HG02763 (cell line): ENCODE data around the gene MSRB3.
"Not testable (repeated sequence)": the region's sequence is repeated elsewhere in the genome, so short reads cannot be mapped to it uniquely, and the experiment has no call there.

ENCODE experiments used
- ATAC-seq: cut with Tn5 transposase; IDR thresholded peaks from one replicate; pipeline ENCODE4 v1.9.1; 2021; ENCODE audit warnings: mild to moderate bottlenecking, moderate library complexity; ENCODE audit not compliant: unreplicated experiment

The MSRB3 gene

DNA sequence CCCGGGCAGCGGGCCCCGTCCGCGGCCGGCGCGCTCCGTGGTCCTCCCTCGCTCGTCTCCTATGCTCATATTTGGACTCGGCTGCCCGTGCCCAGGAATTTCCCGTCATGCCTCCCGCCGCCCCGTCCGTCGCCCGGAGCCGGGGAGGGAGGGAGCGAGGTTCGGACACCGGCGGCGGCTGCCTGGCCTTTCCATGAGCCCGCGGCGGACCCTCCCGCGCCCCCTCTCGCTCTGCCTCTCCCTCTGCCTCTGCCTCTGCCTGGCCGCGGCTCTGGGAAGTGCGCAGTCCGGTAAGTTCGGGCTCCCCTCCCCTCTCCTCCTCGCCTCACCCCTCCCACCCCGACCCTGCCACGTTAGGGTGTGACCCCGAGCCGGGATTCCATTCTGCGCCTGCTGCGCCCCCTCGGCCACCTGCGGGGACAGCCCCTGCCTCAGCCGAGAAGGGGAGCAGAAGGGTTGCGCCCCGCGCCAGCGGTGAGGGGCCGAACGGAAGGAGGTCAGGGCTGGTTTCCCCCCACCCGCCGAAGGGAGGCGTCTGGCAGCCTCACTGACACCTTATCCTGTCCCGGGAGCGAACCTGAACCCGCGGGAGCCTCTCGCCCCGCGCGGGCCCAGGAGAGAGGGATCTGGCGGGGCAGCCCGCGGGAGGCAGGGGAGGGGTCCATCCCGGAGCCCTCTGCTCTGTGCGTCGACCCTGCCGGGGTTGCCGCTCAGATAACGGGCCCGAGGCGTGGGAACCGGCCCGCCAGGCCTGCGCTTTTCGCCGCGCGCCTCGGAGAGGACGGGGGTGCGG is at the start of gene MSRB3:
MSRB3 (plus strand) TSS at position 108 of the 793 bp plus-strand sequence. CDS start 29,897 bp downstream, outside the sequence.
- peak; percentile 54 for ATAC-seq

DNA sequence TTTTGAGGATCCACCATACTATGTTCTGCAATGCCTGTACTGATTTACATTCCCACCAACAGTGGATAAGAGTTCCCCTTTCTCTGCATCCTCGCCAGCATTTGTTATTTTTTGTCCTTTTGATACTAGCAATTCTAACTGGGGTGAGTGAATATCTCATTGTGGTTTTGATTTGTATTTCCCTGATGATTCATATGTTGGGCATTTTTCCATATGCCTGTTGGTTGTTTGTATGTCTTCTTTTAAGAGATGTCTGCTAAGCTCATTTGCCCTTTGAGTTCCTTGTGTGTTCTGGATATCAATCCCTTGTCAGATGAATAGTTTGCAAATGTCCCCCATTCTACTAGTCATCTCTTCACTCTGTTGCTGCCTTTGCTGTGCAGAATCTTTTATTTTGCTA is 49.0 kb upstream of the MSRB3 start:
- no peak for ATAC-seq

DNA sequence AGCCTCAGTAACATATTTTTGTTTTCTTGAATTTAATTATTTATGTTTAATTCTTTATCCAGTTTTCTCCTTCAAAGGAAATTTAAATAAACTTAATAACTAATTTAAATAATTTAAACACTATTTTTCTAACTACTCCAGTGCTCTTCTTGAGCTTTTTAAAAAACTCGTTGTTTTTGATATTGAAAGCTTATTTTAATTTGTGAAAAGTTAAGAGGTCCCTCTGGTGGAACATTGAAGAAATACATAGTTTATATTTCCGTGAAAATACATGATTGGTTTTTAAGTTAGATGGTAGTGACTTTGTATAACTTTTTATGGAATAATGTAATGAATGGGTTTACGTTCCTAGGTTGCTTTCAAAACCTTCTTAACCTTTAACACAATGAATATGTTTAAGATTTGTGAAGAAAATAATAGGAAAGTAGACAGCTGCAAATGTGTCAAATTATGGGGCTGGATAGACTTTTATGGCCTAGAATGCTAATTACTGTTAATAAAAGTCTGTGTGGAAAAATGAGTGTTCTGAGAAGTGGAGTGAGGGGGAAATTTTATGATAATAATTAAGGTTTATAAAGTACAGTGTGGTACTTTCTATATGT is 45.9 kb upstream of the MSRB3 start:
- no peak for ATAC-seq

DNA sequence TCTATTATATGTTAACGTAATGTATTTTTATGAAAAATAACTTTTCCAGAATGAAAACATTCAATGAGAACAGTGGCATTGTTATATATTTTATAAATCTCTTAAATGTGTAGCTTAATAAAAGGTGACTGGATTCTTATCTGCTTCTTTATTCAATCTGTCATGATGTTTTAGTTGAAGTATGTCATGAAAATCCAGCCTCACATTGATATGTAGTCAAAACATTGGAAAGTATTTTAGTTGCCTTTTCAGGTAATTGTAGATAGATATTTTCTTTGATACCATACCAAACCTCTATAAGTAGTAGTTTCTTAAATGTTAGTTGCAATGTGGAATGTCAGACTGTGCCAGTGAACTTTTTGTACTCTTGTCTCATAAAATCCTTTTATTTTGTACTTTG is 41.3 kb upstream of the MSRB3 start:
- ATAC-seq = no peak

DNA sequence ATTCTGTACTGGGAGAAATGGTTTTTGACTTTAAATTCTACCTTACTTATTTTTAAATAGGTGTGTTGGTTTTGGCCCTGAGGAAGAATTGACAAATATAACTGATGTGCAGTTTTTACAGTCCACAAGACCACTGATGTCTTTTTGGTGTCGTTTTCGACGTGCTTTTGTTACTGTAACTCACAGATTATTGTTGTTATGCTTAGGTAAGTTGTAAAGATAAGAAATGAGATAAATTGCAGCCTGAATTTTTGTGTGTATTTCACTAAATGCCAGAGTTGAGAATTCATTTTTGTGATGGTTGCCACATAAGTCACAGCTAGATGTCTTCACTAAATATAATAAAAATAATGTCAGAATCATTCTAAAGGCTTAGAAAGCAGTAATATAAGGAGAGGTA is 39.9 kb upstream of the MSRB3 start:
- ATAC-seq = no peak

DNA sequence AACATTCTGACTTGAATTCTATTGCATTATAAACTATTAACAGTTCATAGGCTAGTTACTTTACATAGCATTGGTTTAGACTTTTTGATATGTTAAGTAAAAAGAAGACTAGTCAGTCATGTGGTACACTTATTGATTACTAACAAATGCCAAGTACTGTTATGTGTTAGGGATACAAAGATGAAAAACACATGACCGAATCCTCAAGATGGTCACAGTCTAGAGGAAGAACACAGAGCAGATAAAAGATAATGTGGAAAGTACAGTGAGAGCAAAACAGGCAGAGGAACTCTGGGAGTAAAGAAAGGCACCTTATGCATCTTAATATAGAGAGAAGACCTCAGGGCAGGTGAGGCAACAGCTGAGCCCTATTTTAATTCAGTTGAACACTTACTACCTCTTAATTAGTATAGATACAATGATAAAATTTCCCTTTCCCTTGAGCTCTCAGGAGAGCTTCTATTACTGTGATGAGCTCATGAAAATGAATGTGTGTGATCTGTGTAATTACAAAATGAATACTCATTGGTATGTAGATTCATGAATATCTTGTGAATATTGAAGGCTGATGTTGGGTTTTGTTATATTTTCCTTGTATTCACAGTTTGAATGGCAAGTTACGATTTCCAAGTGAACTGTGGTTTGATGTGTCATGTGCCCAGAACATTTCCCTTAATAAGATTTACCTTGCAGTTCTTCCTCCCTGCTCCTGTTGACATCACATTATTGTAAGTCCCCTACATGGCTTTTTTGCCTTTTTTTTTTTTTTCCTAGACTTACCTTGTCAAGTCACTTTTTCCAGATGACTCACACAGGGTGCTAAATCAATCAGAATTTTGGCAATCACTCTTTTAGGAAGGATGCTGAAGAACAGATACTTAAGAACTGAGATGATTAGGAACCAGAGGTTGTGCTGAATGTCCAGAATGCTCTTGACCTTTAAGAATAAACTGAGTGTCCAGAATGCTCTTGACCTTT is 29.5 kb upstream of the MSRB3 start:
- no peak for ATAC-seq

DNA sequence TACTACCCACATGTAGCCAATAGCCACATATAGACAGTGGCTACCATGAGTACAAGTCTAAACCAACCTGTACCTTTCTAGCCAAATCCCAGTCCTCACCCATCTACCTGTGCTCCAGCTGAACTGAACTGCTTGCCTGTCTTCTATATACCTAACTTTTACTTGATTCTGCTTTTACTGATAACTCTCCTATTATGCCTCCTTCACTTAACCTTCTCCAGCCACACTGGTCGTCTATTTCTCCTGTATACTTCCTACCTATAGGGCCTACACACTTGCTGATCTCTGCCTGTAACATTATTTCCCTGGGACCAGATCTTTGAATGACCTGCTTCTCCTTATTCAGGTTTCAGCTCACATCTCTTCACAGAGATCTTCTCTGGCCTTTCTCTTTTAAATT is 26.0 kb upstream of the MSRB3 start:
- no peak for ATAC-seq

DNA sequence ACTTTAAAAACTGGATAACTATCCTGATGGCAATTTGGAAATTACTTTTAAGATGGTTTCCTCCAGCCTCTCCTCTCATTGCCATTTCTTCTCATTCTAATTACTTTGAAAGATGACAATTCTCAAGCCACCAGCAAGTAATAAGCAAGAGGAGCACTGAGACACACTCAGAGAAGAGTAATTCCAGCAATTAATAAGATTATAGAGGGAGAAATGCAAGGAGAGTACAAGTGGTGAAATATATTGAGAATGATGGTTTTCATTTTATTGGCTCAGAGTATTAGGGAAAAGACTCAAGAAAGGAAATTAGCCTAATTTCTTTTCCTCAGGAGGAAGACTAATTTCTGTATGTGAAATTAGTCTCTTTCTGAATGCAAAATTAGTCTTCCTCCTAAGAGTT is 20.5 kb upstream of the MSRB3 start:
- ATAC-seq = no peak

DNA sequence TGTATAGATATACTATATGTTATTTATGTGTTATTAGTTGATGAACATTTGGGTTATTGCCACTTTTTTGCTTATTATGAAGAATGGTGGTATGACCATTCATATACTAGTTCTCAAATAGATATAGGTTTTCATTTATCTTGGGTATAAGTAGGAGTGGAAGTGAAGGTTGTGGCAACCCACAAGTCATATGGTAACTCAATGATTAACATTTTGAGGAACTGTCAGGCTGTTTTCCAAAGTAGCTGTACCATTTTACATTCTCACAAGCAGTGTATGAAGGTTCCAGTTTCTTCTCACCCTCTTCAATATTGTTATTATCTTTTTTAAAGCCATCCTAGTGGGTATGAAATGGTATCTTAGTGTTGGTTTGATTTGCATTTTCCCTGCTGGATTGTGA is 19.0 kb upstream of the MSRB3 start:
- no peak for ATAC-seq

DNA sequence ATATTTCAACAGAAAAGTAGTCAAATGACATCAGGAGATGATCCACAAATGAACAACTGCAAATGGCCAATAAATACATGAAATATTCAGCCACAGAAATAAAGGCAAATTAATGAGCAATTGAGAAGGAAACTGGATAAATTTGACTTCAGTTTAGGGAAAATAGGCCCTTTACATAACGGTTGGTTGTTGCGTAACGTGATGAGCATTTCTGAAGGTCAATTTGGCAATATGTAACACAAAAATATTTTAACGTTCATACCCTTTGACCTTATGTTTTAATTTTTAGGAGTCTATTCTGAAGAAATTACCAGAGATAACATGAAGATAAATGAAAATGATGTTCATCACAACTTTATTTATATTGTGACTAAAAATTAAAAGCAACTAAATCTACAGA is 14.7 kb upstream of the MSRB3 start:
- ATAC-seq = no peak

DNA sequence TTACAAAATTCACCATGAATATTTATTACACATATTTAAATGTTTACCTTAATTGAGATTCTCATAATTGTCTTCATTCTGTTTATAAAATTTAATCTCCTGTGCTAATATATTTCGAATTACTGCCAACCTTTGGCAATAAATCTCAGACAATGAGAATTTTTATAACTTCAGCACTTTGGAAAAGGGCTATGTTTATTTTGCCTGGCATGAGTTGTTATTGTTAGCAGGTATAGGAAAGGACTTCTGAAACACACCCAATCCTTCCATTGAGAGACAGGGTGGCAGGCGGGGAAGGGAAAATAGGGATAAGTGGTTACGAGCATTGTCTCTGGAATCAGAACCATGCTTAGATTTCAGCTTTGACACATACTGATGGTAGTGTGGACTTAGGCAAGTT is 12.1 kb upstream of the MSRB3 start:
- no peak for ATAC-seq

DNA sequence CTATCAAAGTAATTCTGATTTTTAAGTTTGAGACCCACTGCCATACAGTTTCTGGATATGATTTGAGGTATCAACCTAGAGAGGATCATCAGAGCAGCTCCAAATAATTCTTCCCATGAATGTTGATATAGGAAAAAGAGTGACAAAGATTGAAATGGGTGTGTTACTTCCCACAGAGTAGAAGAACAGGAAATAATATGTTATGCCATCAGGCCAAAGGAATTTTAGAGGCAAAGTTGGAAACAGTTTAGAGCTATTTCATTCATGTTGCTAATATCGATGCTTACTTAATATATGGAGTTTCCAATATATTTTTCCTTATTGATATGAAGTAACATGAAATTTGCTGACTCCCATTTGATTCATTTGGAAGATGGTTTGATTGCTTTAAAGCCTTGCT is 8.9 kb upstream of the MSRB3 start:
- ATAC-seq = no peak

DNA sequence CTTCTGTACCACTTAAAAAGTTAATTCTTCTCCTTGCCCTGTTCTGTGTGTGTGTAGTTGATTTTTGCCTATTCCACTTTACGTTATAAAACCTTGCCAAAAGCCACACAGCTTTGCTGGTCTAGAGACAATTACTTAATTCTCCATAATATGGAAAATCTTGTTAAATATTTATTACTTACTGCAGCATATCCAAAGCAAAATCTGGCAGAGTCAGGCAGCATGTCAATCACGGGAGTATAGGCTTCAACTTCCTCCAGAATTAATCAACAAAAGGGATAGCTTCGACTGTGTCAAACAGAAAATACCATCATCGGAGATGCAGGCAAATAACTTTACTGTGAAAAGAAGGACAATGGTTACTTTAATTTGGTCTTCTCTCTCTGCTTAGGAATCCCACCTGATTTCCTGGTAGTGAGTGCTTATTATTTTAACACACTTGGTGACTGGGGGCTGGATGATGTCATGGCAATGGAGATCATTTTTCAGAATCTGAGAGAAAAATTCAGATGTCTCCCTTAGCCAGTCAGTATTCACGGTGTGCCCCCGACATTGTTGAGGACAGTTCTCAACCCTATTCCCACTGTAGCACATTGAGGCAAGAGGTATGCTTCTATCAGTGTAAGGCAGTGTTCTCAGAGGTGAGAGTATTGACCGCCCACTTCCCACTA is 3.7 kb upstream of the MSRB3 start:
- ATAC-seq = no peak

DNA sequence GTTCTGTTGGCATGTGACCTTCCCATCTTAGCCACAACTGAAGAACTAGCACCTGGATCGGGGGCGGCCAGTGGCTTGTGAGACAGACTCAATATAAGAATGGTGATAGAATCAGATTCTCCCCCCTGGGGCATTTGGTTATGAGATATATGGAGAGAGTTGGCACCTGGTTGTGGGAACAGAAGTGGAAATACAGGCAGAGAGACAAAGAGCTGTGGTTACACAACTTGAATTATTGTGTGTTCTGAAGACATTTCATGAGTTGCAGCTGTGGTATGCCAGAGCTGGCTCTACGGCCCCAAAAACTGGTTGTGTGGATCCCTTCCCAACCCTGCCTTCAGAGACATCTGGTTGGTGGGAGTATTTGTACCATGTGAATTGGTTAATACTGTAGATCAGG is 2.9 kb upstream of the MSRB3 start:
- no peak for ATAC-seq

DNA sequence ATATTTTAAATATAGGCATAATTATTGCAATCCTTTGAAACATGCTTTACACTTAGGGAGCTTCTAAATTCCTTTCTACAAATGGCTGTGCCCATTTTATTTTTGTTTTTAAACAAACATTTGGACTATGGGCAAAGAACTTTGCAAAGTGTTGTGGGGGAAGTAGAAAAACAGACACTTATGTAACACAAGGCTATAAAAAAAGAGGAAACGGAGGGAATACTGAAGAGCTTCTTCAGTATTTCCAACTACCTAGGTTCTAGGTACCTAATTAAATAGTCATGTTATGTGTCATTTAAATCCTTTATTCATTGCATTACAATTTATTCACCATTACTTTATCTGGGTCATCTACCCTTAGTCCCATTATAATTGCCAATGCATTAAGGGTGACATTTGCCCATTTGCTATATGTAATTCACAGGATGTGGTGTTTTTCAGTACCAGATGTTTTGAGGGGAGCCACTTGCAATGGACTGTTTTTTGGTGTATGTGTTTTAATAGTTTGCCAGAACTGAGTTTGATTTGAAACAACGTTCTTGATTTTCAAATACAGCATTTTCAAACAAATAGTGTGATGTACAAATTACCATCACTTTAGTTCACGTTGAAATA is 1.5 kb upstream of the MSRB3 start:
- no peak for ATAC-seq

DNA sequence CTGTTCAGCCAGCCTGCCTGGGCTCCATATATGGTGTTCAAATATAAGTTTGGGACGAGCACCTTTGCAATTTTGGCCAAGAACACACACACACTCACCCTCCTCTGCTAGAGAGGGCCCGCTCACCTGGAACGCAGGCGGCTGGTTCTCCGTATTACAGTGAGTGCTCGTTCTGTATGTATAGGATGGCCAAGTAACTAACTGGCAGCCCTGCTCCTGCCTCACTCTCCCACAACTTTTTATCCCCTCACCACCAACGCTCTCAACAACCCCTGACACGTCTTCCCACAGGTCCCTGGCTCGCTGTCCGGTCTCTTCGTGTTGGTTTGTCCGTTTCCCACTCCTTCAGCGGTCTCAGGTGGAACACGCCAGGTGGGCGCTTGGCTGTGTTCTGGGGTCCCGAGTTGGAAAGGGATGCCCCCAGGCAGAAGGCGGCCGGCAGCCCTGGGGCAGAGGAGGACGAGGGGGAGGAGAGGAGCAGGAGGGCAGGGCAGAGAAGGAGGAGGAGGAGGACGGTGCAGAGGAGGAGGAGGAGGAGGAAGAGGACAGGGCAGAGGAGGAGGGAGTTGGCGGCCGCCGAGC is 398 bp upstream of the MSRB3 start:
- ATAC-seq = no peak

DNA sequence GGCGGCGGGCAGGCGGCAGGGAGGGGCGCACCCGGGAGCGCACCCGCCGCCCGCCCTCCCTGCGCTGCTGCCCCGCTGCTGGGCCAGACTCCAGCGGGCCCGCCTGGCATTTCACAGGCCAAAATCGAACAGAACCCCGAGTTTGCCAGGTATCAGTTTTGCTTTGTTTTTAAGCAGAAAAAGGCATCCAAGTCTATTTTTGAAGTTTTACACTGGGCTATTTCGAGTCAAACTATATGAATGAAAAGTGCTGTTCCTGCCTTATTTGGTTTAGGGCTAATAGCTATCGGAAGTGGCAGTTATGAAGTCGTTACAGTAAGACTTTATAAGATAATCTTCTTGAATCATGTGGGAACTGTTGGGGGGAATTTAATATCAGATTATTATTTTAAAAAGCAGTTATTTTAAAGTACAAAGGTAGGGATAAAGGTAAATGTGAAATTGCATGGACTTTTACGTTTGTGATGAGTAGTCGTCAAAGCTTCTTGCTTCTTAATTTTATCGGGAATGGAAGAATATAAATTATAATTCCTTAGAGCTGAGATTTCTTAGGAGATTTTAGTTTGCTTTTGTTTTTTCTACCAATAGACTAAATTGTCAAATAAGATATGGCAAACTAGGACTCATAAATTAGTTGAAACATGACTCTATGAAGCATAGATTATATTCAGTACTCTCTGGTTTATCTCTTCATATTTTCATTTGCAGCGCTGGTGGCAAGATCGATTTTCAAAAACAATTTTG is 1.1 kb downstream of the MSRB3 start:
- no peak for ATAC-seq

DNA sequence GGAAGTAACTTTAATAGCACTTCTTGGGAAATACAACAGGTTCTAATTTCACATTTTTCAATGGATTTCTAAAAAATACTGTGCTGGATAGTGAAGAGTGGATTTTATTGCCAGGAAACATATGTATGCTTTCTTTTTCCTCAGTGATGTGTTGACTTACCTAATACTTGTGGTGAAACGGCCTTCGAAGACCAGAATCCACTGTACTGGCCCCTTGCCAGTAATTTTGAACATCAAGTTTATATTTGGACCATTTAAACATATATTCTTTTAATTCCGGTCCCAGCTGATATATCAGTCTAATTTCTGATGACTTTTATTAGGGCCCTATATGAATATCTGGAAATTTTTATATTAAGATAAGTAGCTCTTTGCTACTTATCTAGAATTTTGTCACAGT is 1.8 kb downstream of the MSRB3 start:
- ATAC-seq = no peak

DNA sequence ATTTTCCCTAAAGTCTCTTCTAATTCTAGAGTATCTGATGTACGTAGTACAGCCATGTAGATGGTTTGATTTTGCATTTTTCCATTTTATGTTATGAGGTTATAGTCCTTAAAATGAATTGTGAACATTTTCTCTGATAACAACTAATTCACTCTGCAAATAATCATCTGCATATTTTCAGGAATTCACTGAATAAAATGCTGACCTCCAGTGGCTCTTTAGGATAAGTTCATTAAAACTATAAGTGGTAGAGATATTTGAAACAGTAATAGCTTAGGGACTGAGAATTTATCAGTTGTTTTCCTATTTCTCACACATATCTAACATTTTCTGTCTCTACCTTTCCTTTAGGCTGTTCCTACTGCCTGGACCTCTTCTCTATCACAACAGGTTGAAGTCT is 4.4 kb downstream of the MSRB3 start:
- no peak for ATAC-seq

DNA sequence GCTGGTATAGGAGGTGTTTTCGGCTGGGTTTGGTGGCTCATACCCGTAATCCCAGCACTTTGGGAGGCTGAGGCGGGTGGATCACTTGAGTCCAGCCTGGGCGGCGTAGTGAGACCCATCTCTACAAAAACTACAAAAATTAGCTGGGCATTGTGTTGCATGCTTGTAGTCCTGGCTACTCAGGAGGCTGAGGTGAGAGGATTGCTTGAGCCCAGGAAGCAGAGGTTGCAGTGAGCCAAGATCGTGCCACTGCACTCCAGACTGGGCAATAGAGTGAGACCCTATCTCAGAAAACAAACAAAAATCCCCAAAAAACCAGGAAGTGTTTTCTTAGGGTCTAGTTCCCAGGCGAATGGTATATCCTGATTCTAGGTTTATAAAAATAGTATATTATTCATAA is 7.0 kb downstream of the MSRB3 start:
- ATAC-seq = not testable (repeated sequence)
